GM21723 (cell line): Measurements from ENCODE around the gene UBB.

Experiments
- ATAC-seq: cut with Tn5 transposase; IDR thresholded peaks from one replicate; pipeline ENCODE4 v1.9.1; 2021; ENCODE audit warnings: mild to moderate bottlenecking, moderate library complexity; ENCODE audit not compliant: unreplicated experiment

The UBB gene

DNA sequence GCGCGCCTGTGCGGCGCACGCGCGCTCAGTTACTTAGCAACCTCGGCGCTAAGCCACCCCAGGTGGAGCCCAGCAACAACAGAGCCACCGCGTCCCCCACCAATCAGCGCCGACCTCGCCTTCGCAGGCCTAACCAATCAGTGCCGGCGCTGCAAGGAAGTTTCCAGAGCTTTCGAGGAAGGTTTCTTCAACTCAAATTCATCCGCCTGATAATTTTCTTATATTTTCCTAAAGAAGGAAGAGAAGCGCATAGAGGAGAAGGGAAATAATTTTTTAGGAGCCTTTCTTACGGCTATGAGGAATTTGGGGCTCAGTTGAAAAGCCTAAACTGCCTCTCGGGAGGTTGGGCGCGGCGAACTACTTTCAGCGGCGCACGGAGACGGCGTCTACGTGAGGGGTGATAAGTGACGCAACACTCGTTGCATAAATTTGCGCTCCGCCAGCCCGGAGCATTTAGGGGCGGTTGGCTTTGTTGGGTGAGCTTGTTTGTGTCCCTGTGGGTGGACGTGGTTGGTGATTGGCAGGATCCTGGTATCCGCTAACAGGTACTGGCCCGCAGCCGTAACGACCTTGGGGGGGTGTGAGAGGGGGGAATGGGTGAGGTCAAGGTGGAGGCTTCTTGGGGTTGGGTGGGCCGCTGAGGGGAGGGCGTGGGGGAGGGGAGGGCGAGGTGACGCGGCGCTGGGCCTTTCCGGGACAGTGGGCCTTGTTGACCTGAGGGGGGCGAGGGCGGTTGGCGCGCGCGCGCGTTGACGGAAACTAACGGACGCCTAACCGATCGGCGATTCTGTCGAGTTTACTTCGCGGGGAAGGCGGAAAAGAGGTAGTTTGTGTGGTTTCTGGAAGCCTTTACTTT is at the start of gene UBB:
TSS of gene UBB (plus strand) at position 452 of the 856 bp plus-strand sequence. CDS start 817 bp downstream, outside the sequence.
- ATAC-seq = peak; percentile 89

GRCh38 chr17:16338391-16338790 is 42.5 kb upstream of the UBB start:
- no peak for ATAC-seq

DNA sequence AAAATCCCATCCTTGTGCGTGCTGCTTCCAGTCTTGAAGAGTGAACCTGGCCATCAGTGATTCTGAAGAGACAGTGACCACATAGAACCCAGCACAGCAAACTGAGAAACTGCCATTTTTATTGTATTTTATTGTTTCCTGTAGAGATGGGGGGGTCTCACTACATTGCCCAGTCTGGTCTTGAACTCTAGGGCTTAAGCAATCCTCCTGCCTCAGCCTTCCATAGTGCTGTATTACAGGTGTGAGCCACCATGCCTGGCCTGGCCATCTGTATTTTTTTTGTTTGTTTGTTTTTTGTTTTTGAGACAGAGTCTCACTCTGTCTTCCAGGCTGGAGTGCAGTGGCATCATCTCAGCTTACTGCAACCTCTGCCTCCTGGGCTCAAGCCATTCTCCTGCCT is 41.5 kb upstream of the UBB start:
- ATAC-seq = no peak

- ATAC-seq = no peak
Measured at GRCh38 chr17:16339959-16340358, 40.9 kb upstream of the UBB start.

DNA sequence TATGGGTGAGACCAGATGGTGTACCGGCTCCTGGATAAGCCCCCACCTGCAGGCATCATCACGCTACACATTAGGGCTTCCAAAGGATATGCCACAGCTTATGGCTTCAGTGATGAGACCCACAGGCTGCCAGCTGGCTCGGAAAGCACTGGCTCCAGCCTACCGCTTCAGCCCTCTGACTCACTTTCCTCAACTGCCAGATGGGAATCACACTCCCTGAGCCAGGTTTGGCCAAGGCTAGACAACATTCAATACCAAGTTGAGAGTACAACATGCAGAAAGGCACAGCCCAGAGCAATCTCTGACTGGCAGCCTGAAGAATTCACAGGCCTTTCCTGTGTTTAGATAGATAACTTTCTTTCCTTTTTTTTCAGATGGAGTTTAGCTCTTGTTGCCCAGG is 37.9 kb upstream of the UBB start:
- ATAC-seq = no peak

GRCh38 chr17:16343569-16343968 is 37.3 kb upstream of the UBB start:
- ATAC-seq = no peak

- no peak for ATAC-seq
Measured at GRCh38 chr17:16345565-16345964, 35.3 kb upstream of the UBB start.

GRCh38 chr17:16346721-16347271 is 34.1 kb upstream of the UBB start:
- no peak for ATAC-seq

- no peak for ATAC-seq
Measured at GRCh38 chr17:16348586-16348985, 32.3 kb upstream of the UBB start.

DNA sequence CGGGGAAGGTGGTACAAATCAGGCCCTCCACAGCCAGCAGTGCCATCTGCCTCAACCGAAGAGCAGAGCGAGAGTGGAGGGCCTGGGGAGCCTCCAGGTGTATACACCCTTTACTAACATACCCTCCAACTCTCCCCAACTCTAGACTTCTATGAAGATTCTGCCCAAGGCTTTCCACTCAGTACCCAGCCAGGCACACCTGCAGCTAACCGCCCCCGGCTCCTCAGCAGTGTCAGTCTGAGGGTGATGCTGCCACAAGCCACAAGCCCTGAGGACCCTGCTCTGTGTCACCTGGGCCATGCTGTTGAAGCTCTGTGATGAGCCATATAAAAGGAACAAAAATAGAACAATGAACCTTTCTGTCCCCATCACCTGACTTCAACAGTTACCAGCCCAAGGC is 31.5 kb upstream of the UBB start:
- ATAC-seq = no peak

DNA sequence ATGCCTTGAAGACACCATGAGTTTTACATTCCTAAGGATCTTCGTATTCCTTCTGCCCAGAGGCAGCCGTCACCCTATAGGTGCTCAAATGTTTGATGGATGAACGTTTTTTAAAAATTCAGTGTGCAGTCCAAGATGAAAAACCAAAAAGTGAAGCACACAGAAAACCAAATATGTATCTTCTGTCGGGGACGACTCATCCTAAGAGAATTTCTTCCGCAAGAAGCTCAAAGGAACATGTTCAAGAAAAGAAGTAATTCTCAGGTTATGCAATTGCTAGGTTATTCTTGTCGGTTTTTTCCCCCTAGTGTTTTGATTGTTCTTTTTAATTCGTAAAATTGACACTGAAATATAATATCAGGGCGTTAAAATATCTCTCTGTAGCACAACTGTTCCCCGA is 29.1 kb upstream of the UBB start:
- no peak for ATAC-seq

GRCh38 chr17:16352303-16352666 is 28.6 kb upstream of the UBB start:
- ATAC-seq = no peak

- ATAC-seq = peak; percentile 45
Measured at GRCh38 chr17:16352667-16353316, 28.1 kb upstream of the UBB start.

DNA sequence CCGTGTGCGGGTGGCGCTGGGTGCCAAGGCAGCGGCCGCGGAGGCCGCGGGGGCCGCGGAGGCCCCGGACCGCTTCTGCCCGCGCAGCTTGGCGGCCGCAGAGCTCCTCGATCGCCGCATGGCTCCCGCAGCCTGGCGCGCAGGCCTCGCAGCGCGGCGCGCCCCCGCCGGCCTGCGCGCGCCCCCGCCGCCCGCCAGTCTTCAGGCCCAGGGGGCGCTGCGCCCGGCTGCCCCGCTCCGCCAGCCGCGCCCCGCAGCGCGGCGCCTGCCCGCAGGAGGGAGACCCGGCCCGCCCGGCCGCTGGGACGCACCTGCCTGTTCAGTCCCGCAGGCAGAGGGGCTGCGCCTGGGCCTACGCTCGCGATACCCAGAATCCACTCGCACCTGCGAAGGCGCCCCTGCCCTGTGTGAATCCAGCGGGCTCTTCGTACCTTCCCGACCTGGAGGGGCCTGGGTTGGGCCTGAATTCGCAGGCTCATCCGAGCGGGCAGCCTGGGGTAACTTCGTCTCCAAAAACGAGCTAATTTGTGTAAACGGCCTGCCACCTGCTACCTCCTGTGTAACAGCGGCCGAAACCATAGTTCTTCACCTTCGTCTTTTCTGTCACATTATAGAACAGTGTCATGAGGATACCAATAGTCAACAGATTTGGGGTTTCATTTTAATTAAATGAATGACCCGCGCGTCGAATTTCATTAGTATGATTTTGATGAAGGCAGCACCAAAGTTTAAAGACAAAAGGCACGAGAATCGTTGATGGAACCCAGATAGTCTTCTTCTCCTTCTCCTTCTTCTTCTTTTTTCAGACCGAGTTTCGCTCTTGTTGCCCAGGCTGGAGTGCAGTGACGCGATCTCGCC is 27.3 kb upstream of the UBB start, which contains the start of gene CENPV:
TSS of gene CENPV (minus strand) at position 153 of the 858 bp plus-strand sequence. CDS start at position 120, 33 bp downstream.
- peak; percentile 66 for ATAC-seq

GRCh38 chr17:16354585-16354984 is 26.3 kb upstream of the UBB start:
- ATAC-seq = no peak

DNA sequence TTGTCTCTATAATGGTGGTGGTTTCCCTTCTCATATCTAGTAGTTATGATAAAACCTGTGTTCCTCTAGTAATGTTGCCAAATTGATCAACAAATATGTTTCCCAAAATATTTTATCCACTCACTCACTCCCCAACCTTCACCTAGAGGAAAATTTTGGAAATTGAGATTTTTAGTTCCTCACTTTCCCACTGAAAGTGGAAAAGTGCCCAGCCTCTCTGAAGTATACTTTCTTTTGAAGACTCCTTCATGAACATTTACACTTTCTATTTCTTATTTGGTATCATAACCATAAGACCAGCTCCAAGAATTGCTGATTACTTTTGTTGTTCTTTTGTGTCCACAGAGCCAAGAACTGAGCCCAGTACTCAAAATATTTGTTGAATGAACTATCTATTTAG is 22.5 kb upstream of the UBB start:
- ATAC-seq = no peak

DNA sequence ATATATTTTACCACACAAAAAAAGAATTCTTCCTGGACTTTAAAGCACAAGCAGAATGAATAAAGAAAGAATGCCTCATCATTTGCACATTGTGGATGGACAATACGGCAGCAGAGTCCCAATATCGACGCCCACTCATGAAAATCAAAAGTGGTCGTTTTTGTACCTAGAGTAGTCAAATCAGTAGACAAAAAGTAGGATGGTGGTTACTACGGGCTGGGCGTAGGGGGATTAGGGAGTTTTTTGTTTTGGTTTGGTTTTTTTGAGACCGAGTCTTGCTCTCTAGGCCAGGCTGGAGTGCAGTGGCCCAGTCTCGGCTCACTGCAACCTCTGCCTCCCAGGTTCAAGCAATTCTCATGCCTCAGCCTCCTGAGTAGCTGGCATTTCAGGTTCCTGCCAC is 19.0 kb upstream of the UBB start:
- ATAC-seq = no peak

DNA sequence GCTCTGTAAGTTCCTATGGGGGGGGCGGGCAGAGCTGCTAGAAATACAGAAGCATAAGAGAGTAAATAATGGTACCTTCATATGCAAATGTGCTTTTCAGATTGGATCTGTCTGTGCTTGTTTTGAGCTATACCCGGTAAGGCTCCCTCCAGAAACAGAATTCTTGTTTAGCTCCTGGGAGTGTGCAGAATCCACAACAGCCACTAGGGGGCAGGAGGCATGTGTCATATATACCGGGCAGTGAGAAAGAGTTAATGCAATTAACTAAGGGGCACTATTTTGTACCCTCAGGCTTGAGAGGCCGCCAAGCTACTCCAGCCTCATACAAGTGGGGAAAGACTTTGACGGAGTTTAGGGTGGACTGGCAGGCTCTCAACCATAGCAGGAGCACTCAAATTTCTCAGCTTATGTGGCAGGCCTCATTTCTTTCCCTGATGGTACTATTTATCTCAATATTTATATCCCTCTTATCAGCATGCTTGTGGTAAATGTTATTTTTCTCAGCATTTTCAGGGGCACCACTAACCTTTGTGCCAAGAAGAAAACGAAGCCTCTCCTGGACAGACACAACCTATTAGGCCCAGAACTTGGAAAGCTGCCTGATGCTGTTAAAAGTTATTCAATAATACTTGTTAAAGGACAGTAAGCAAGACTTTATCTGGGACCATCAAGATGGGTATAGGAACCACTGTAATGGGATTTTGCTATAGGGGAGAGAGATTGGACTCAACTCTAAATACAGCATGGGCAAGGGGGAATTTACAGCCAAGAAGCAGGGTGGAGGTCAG is 16.9 kb upstream of the UBB start:
- ATAC-seq = peak; percentile 76

DNA sequence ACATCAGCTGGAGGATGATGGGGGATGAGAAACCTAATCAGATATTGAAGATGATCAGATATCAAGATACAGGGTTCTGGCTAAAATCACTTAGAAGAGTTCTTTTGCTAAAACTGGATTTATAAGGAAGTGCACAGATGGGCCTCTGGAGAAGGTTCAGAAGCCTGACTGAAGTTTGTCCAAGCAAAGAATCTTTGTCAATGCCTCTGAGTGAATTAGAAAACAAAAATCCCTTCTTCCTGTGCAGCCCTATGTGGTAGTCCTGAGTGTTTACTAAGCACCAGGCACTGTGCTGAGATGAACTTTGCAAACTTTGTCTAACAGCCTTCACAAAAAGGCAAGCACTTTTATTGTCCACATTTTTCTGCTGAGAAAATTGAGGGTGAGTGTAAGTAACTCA is 16.3 kb upstream of the UBB start:
- ATAC-seq = no peak

DNA sequence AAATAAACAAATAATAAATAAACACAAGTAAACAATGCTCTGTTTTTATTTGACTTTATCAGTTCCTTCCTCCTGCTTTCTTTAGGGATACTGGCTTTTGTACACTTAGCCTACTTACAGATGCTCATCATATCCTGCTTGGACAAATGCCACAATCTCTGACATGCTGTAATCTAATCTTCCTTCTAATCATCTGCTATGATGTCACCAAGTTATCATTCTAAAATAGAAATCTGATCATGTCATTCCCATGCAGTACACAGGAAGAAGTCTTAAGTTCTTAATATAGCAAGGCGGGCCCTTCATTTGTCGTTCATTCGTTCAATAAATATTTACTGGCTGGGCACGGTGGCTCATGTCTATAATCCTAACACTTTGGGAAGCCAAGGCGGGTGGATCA is 9.1 kb upstream of the UBB start:
- ATAC-seq = no peak
